K562 (cell line): ENCODE results near the gene LGALS3. TPM values are rescaled to one million over a fixed set of nuclear protein-coding genes. Genes with fewer than 3 reads are reported as not detected.

Experiments
- polyA plus RNA-seq, 8 experiments: library from polyadenylated mRNA; depleted of rRNA in 4 of 8; stranded (reverse) in 5 of 8; unstranded in 3 of 8; fragments of >200 nt; fragmentation: Nextera tagmentation in 2 of 8; fragmentation: Illumina TruSeq in 1 of 8; extraction: Ambion mirVana in 2 of 8; extraction: Trizol in 1 of 8; gene quantifications; 2 replicates each; pipeline versions ENCODE4 v1.2.1 to v1.2.3, GENCODE V29; 2011 to 2014; ENCODE audit warnings: inconsistent platforms in 1 of 8, missing spikeins in 1 of 8
- total RNA-seq, 7 experiments: library from RNA; depleted of rRNA in 6 of 7; stranded (reverse); fragments of >200 nt in 6 of 7; fragmentation: Illumina TruSeq in 2 of 7; extraction: Trizol in 2 of 7; gene quantifications; 2 replicates each; pipeline versions ENCODE4 v1.2.1 to v1.2.3, GENCODE V29; 2011 to 2021; ENCODE audit warnings: low replicate concordance in 1 of 7
- TF ChIP-seq, protein P1 (sequence below): fragments of 450-650 bp; IDR thresholded peaks from 2 replicates; pipeline ENCODE4 v1.6.1; 2016; ENCODE audit warnings: low read depth

Gene LGALS3
- total and polyA plus RNA-seq, 9 of the 15 experiments (the other 6 are each of a cell fraction or from before 2014, with no cell fraction given): 0.04 to 1.9 (median 1.1) TPM

DNA sequence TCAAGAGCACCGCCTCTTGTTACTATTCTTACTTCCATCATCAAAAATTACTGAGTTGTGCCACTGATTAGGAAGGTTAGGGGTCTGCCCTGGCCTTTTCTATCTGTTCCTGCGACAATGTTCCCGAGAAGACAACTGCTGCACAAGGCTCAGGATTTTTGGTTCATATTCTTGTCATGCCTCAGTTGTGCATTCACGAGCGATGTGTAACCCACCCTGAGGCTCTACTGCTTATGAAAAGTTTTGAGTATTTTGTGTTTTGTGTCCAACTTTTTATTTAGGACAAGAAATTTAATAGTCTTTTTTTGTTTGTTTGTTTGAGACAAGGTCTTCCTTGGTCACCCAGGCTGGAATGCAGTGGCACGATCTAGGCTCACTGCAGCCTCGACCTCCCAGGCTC is 23.1 kb upstream of the LGALS3 start (continued):
- TF ChIP-seq, protein P1, sequence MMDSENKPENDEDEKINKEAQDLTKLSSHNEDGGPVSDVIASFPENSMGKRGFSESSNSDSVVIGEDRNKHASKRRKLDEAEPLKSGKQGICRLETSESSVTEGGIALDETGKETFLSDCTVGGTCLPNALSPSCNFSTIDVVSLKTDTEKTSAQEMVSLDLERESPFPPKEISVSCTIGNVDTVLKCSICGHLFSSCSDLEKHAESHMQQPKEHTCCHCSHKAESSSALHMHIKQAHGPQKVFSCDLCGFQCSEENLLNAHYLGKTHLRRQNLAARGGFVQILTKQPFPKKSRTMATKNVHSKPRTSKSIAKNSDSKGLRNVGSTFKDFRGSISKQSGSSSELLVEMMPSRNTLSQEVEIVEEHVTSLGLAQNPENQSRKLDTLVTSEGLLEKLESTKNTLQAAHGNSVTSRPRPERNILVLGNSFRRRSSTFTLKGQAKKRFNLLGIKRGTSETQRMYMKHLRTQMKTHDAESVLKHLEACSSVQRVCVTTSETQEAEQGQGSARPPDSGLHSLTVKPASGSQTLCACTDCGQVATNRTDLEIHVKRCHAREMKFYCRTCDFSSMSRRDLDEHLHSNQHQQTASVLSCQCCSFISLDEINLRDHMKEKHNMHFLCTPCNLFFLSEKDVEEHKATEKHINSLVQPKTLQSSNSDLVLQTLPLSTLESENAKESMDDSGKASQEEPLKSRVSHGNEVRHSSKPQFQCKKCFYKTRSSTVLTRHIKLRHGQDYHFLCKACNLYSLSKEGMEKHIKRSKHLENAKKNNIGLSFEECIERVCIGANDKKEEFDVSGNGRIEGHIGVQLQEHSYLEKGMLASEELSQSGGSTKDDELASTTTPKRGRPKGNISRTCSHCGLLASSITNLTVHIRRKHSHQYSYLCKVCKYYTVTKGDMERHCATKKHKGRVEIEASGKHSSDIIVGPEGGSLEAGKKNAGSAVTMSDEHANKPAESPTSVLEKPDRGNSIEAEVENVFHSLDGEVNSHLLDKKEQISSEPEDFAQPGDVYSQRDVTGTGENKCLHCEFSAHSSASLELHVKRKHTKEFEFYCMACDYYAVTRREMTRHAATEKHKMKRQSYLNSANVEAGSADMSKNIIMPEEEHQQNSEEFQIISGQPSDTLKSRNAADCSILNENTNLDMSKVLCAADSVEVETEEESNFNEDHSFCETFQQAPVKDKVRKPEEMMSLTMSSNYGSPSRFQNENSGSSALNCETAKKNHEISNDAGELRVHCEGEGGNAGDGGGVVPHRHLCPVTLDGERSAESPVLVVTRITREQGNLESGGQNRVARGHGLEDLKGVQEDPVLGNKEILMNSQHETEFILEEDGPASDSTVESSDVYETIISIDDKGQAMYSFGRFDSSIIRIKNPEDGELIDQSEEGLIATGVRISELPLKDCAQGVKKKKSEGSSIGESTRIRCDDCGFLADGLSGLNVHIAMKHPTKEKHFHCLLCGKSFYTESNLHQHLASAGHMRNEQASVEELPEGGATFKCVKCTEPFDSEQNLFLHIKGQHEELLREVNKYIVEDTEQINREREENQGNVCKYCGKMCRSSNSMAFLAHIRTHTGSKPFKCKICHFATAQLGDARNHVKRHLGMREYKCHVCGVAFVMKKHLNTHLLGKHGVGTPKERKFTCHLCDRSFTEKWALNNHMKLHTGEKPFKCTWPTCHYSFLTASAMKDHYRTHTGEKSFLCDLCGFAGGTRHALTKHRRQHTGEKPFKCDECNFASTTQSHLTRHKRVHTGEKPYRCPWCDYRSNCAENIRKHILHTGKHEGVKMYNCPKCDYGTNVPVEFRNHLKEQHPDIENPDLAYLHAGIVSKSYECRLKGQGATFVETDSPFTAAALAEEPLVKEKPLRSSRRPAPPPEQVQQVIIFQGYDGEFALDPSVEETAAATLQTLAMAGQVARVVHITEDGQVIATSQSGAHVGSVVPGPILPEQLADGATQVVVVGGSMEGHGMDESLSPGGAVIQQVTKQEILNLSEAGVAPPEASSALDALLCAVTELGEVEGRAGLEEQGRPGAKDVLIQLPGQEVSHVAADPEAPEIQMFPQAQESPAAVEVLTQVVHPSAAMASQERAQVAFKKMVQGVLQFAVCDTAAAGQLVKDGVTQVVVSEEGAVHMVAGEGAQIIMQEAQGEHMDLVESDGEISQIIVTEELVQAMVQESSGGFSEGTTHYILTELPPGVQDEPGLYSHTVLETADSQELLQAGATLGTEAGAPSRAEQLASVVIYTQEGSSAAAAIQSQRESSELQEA: no peak
